DMS114 treated with DMSO at 0.1 percent for 48 hours (cell line): ENCODE measurements around the gene RPTN.

Experiments used
- DNase-seq: peaks from one replicate; lab custom pipeline; 2025; ENCODE audit not compliant: unreplicated experiment; lab: John Stamatoyannopoulos, UW

RPTN gene, protein sequence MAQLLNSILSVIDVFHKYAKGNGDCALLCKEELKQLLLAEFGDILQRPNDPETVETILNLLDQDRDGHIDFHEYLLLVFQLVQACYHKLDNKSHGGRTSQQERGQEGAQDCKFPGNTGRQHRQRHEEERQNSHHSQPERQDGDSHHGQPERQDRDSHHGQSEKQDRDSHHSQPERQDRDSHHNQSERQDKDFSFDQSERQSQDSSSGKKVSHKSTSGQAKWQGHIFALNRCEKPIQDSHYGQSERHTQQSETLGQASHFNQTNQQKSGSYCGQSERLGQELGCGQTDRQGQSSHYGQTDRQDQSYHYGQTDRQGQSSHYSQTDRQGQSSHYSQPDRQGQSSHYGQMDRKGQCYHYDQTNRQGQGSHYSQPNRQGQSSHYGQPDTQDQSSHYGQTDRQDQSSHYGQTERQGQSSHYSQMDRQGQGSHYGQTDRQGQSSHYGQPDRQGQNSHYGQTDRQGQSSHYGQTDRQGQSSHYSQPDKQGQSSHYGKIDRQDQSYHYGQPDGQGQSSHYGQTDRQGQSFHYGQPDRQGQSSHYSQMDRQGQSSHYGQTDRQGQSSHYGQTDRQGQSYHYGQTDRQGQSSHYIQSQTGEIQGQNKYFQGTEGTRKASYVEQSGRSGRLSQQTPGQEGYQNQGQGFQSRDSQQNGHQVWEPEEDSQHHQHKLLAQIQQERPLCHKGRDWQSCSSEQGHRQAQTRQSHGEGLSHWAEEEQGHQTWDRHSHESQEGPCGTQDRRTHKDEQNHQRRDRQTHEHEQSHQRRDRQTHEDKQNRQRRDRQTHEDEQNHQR

DNA sequence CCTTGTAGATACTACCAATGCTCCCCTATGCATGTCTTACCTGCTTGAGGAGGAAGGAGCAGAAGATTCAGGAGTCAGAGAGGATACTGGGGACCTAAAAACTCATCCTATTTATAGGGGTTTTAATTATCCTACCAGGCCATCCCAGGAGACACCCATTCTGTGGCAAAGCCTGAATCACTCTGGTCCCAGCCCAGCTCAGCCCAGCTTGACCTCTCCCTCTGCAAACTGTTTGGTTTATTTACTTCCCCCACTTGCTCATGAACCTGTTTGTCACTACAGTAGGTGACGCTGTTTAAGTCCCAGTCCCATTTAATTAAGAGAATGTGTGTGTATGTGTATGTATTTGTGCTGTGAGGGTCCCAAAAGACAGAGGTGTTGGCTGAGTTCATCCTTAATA is at the start of gene RPTN:
RPTN (minus strand) TSS at position 85 of the 400 bp plus-strand sequence. CDS start 1,339 bp downstream, outside the sequence.
- no peak for DNase-seq

DNA sequence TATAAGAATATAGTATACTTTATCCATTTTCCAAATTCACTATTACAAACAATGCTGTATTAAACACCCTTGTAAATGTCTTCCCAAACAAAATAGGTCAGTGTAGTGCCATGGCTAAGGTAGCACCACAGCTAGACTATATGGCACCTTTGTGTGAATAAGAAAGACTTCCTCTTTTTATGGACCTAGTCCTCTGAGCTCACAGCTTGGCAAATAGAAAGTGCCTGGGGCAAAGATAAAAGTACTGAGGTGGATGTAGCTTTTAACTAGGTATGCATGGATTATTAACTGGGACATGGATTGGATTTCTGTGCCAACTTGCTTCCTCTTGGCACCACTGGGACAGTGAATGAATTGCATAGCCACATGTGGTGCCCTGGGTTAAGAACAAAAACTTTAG is 40.0 kb upstream of the RPTN start:
- no peak for DNase-seq

DNA sequence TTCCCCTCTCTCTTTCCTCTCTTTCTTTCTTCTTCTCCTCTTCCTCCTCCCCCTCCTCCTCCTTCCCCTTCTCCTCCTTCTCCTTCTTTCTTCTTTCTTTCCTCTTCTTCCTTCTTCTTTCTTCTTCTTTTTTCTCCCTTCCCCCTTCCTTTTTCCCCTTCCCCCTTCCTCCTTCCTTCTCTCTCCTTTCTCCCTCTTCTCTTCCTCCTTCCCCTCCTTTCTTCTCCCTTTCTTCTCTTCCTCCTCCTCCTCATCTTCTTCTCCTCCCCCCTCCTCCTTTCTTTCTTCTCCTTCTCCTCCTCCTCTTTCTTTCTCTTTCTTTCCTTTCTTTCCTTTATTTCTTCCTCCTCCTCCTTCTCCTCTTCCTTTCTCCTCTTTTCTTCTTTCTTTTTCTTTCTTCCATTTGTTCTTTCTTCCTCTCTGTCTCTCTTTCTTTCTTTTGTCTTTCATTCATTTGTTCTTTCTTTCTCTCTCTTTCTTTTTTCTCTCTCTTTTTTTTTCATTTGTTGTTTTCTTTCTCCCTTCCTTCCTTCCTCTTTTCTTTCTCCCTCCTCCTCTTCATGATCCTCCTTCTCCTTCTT is 38.4 kb upstream of the RPTN start:
- DNase-seq: no peak

DNA sequence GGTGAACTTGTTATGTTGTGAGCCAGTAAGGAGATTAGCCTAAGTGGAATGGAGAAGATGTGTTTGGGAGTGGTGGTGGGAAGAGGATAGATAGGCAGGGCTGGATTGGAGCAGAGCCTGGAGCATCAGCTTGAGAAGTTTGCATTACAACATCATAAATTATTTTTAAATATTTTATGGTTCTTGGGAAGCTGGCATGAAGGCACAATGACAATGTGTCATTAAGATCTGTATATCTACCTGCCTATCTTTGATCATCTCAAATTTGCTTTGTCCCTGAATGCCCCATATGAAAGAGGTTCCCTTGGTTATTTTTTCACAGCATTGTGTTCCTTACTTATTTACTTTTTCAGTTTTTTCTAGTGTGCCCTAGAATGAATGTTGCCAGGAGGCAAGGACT is 32.7 kb upstream of the RPTN start:
- DNase-seq: no peak

DNA sequence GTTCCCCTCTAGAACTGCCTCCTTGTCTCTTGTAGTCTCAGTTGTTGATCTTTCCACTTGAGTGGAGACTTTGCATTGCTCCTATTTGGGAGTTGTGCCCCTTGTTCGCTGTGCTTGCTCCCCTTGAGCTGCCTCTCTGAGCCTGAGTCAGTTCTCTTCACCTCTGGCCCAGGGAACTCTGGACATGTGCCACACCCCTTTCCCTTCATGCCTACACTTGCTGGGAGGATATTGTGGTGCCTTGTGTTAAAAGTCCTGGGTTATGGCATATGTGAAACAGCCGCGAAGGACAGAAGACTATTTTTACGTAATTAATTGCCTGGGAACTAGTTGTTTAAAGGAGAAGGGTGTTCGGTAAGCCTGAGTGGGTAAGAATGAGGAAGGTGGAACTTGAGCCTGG is 32.2 kb upstream of the RPTN start:
- DNase-seq: no peak

DNA sequence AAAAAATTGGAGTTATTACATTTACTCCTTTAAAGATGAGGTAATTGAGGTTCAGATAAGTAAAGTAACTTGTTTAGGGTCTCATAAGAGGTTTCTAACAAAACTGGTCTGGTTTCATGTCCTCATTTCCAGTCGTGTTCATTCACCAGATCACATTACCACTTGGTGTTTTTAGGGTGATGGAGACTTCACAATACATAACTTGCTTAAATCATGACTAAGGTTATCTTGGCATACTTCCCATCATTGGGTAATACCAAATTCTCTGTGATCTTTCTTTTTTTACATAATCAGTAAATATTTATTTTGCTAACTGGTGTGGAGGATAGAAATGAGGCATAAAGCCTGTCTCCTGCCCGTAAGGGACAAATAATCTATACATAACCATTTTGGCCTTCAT is 31.6 kb upstream of the RPTN start:
- DNase-seq: no peak

DNA sequence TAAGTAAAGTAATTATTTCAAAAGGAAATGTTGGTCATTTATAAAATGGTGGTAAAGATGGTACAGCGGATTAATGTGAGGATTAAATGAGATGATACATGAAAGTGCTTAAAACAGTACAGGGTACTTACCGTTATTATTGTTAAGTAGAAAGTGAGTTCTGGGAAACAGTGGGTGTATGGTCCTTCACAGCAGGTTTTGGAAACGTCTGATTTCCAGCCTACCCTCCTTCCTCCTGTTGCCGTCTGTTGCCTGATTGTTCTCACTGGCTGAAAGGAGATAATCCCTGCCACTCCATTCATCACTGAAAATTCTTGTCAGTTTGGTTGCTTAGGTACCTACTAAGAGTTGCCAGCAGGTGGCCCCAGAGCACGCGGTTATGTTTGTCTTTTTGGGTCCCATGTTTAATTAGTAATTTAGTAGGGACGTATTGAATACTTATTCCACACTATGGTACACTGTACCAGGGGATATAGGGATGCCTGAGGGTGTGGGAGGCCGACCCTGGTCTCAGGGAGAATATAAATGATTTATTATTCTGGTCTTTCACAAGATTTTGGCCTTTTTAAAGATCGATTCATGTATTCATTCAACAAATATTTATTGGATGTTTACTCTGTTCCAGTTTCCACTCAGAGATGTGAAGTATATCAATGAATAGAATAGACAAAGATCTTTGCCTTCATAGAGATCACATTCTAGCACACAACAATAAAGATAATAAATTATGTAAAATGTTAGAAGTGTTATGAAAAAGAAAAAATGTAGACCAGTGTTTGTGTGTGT is 30.8 kb upstream of the RPTN start:
- DNase-seq: peak; percentile 88

DNA sequence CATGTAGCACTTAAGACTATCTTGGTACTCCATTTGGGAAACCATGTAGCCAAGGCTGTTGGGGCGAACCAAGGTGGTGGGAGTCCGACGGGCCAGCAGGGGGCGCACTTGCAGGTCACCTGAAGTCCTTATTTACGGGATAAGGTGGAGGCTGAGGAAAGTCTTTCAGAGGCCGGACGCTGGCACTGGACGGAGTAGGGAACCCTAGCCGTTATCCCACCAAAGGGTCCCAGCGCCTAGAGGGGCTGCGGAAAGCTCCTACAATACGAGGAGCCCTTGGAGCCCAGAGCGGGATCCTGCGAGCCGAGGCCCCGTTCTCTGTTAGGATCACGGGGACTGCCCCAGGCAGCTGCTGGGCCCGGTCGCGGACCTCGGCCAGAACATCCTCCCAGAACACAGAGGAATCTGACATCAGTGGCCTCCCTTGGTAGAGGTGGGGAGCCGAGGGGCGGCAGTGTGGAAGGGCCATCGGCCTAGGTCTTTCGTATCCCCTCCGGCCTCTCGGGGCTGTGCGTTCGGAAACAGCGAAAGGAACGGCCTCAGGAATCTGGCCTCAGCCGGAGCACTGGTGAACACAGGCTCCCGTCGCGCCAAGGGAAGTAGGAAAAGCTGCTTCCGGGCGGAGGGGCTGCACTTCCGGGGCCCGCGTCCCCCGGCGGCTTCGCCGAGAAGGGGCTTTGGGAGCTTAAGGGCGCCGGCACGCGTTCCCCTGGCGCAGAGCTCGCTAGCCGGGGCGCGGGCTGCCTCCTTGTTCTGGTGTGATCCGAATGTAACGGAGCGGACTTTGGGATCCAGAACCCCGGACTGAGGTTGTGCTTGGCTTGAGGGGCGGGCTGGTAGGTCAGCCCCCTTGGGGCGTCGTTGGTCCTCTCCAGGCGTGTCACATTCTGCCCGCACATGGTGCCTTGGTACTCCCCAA is 29.9 kb upstream of the RPTN start:
- peak; percentile 78 for DNase-seq

DNA sequence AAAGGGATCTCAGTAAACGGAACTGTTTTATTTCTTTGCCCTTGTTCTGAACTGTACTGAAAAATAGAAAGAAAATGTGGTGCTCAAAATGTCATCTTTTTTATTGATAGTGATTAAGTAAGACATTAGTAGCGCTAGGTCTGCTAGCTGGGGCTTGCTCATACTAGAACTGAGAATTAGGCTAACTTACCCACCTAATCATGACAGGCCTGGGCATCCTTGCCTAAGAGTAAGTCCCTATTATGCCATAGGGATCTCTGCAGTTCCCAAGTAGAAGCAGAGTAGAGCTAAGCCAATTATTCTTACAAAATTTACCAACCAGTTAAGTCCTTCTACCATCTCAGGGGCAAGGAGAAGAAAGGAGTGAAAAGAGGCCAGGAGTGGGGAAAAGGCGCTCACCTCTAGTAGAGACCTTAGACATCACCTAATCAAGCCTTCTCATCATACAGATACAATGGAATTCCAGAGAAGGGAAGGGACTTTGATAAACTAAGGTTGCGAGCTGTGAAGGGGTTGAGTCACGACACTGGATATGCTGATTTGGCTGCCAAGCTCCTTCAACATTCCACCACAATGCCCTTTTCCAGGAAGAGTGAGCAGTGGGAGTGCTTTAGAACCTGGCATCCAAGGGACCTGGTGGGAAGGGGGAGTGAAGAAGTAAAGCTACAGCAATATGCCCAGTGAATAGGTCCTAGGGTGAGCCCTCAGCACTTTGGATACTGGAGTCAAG is 27.7 kb upstream of the RPTN start:
- DNase-seq: no peak

DNA sequence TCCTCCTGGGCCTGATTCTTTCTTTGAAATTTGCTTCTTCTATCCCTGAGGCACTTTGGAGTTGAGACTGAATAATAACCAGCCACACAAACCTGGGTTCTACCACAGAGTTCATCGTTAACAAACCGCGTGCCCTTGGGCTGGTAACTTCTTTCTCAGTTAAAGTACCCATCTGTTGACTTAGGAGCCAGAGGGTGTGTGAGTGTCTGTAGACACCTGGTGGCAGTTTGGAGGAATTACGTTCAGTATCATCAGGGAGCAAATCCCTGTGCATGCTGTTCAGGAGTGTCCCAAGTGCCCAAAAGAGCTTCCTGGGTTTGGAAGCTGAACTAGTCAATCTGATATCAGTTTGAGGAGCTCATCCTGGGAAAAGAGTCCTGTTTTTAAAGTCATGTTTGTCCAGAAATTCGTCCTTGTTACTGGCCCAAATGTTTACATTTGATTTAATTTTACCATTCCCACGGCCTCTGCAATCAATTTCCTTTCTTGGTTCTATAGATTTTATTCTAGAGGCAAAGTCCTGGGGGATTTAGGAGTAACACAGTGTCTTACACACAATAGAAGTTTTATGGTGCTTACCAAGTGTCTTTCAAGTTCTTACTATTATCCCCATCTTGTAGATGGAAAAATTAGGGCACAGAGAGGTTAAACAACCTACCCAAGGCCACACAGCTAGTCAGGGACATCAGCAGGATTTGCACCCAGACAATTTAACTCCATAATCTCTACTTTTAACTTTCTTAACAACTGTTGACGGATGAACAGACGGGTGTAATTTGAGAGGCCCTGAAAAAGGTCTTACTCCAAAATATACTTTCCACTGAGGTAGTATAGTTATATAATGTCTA is 26.7 kb upstream of the RPTN start:
- DNase-seq: peak; percentile 88

DNA sequence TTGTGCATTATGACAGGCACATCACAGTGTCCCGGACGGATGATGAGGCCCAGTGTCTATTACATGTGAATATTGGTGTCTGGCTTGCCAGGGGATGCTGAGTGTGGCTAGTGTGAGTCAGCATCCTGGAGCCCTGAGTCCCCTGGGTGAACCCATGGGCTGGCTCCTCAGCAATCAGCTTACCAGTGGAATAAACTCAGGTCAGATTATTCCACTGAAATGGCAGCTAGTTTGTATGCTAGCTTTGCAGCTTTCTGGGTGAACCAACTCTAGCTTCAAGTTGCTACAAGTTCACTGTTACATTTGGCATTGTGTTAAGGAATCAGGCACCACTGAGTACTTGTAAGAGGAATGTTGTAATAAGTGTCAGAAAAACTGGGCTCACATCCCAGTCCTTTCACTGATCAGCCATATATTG is 23.9 kb upstream of the RPTN start:
- DNase-seq: no peak

DNA sequence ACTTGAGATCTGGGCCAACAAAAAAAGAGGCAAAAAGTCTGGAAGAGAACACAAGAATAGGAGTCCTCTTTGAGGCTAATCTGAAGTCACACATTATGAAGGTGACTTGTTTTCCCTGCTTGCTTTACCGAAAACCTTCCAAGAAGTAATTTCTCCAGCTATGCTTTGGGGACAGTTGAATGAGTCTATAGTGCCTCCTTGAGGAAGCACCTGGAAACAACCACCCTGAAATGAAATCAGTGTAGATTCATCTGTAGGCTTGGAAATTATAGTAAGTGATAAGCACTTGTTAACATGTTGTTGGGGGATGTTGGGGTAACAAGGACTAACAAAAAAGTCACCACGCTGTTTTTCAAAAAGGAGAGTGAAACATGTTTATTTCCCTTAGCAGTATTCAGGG is 23.4 kb upstream of the RPTN start:
- no peak for DNase-seq

DNA sequence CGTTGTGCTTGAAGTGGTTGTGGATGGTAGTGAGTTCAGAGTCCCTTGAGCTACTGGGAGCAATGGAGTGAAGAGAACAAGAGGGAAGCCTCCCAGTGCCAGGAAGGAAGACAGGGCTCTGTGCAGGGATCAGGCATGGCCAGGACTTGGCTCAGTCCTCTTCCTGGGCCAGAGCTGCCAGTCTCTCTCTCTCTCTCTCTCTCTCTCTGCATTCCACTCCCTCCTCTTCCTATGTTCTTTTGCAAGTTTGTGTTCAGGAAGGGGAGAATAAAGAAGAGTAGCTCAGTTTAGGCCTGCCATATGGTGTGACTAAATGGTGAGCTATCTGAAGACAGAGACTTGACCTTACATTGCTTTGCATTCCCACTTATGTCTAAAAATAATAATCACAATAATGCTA is 20.5 kb upstream of the RPTN start:
- no peak for DNase-seq

DNA sequence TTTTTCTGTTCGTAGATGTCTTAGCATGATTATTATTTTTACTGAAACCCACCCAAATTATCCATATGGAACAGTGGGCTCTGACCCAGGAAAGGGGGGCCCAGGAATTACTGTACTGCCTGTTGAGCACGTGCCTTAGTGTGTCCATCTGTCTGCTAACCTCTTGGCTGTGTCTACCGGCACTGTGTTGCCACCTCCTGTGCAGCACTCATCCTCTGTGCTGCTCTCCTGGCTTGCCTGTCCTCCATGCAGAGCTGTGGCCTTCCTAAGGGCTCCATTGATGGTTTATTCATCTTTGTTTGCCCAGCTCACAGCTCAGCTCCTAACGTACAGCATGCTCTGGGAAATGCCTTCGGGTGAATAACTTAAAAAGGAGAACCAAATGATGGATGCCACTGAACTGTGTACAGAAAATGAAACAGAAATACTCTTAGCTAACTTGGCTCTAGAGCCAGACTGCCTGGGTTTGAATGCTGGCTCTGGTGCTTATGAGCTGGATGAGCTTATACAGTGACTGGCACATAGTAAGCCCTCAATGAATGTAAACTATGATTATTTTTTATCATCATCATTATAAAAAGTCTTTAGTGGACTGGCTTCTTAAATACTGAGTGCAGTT is 11.4 kb upstream of the RPTN start:
- no peak for DNase-seq

DNA sequence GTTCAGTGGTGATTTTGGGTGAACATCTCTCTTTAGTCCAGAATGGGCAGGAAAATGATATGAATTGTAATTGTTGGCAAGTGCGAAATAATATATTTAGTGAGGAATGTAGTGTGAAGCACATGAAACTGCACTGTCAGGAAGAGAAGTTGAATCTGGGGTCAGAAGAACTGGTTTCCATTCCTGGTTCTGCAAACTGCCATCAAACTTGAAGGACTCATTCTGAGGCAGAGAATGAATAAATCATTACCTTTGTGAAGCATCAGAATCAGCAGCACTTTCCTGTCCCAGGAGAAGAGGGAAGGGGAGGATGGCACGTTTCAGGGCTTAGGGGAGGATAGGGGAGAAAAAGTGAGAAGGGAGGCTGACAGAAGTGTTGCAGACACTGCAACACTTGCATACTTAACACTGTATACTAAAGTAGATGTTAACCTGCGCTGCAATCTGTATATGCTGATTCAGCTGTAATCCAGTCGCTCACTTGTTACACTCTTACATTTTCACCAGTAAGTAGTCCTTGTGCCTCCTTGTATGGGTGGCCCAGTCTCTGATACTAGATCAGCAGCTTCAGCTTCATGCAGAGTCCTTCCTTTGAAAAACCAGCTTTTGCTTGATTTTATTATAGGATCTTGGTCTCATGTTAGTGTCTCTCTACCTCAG is 10.5 kb upstream of the RPTN start:
- no peak for DNase-seq

DNA sequence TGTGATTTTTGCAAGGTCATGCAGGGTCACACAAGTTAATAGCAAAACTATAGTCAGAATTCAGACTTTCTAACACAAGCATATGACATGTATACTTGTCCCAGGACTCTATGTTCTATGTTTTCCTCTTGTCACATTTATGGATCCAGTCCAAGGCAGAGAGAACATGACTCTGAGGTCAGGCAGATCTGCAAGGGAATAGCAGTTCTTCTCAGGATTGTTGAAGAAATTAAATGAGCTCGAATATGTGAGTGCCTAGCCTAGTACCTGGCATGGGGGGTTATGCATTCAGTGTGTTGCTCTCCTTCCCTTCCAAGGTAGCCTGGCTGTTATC is 9.5 kb upstream of the RPTN start:
- DNase-seq: no peak

DNA sequence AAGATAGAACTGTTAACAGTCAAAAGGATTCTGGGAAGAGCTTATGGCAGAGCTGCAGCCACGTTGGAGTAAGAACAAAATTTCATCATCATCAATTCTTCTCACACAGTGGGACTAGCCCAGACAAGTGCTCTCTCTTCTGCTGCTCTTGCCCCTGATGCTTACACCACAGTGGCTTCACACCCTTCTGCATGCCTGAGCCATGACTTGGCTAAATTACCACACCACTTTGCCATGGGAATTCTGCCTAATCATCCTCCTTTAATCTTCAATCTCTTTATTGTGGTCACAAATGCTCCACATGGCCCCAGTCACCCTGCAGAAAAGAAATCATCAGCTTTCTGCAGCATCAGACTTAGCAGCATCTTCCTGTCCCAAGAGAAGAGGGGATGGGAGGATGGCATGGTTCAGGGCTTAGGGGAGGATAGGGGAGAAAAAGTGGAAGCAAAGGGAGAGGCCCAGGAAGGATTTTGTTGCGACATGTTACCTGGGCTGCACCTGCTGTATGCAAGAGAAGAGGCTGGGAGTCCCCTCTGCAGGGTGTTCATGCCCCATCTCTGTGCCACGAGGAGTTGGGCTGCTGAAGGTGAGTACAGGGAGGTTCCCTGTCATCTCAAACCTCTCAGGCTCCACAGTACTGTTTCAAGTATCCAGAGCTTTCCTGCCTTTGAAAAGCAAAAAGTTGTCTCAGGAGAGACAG is 9.0 kb upstream of the RPTN start:
- DNase-seq: no peak
